SK-N-MC (cell line): Measurements from ENCODE around the gene HOXC11.

ENCODE experiments used
- EZH2 ChIP-seq: fragments of 200-600 bp; sonication (generic); IDR thresholded peaks from one replicate; pipeline ENCODE4 v1.6.1; 2017; ENCODE audit warnings: antibody characterized with exemption
- POLR2AphosphoS5 ChIP-seq: IDR thresholded peaks from 2 replicates; pipeline ENCODE4 v1.6.1; 2012; ENCODE audit warnings: mild to moderate bottlenecking, low read depth, low read length, borderline replicate concordance

GRCh38 chr12:54003625-54004024 lies 30.7 kb downstream of the HOXC11 start:
- TF ChIP-seq POLR2AphosphoS5 (no peak), EZH2 (no peak)
